ENCODE data around the gene SLC39A11. TPM values are rescaled to one million over a fixed set of nuclear protein-coding genes. Genes with fewer than 3 reads are reported as not detected.

SLC39A11 gene
- total RNA-seq, 4 donors from 2014 or later, result 55.1 to 123 (median 97.0) TPM

GRCh38 chr17:72816406-72816805, 276.1 kb downstream of the SLC39A11 start:
- no peak for DNase-seq
- H3K36me3 ChIP-seq, result no peaks in the 10 kb centered on the region
- no peak overlapping the region for H3K27ac ChIP-seq
- H3K4me1 ChIP-seq, result no peaks in the 10 kb centered on the region
- H3K4me3 ChIP-seq (replicated peaks in 1 of 3), result no peak overlapping the region
- TF ChIP-seq, protein P1, sequence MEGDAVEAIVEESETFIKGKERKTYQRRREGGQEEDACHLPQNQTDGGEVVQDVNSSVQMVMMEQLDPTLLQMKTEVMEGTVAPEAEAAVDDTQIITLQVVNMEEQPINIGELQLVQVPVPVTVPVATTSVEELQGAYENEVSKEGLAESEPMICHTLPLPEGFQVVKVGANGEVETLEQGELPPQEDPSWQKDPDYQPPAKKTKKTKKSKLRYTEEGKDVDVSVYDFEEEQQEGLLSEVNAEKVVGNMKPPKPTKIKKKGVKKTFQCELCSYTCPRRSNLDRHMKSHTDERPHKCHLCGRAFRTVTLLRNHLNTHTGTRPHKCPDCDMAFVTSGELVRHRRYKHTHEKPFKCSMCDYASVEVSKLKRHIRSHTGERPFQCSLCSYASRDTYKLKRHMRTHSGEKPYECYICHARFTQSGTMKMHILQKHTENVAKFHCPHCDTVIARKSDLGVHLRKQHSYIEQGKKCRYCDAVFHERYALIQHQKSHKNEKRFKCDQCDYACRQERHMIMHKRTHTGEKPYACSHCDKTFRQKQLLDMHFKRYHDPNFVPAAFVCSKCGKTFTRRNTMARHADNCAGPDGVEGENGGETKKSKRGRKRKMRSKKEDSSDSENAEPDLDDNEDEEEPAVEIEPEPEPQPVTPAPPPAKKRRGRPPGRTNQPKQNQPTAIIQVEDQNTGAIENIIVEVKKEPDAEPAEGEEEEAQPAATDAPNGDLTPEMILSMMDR (IDR thresholded peaks at IDR 0.05), result no peak
- no peak for TF ChIP-seq POLR2A (IDR thresholded peaks at IDR 0.05)
- intact Hi-C loops (cut with DNase I), result no loop called here
- WGBS, 2 donors, result 74 to 76% methylated on average over 7 of the region's 7 CpGs
- no peaks in the 10 kb centered on the region for H3K27me3 ChIP-seq
- no peaks in the 10 kb centered on the region for H3K9me3 ChIP-seq

DNA sequence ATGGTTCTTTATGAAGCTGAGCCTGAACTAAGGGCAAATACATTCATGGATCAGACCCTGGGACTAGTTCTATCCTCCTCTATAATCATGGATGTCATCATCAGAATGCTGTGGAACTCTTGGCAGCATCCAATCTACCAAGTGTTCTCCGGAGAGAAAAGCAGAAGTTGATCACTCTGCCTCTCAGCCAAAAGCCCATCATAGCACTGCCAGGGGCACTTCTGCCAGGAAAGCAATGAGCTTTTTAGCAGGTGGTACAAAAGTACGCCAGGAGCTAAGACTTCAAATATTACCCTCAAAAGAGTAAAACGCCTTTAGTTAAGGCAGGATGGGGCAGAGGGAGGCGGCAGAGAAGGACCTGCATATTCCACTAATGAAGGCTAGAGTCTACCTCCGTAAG, 279.0 kb downstream of the SLC39A11 start:
- DNase-seq, result no peak
- intact Hi-C loops (cut with DNase I), result no loop called here
- no peaks in the 10 kb centered on the region for H3K27me3 ChIP-seq
- TF ChIP-seq, protein P1 (IDR thresholded peaks at IDR 0.05), result no peak
- TF ChIP-seq POLR2A (IDR thresholded peaks at IDR 0.05), result no peak
- no peaks in the 10 kb centered on the region for H3K9me3 ChIP-seq
- H3K4me3 ChIP-seq (replicated peaks in 1 of 3), result no peak overlapping the region
- H3K27ac ChIP-seq, result no peak overlapping the region
- 94 to 98% methylated on average over 5 of the region's 5 CpGs for WGBS, 2 donors
- H3K36me3 ChIP-seq, result no peaks in the 10 kb centered on the region
- no peaks in the 10 kb centered on the region for H3K4me1 ChIP-seq

DNA sequence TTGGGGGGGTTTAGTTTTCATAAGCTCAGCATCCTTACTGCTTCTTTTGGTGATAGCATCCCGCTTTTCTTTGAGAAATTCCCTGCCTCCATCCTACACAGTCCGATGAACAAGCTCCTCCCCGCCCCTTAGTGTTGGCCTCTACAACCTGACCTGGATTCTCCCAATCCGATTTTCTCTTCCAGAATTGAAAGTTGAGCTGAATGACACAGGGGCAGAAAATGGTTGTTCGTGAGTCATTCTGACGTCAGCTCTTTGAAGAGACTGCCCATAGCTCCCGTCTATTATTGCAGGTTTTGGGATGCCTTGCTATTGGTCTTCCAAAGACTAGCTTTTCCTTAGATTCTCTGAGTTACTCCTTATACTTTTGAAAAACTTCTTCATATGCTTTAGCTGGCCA, 279.7 kb downstream of the SLC39A11 start:
- TF ChIP-seq POLR2A (IDR thresholded peaks at IDR 0.05), result no peak
- TF ChIP-seq, protein P1 (IDR thresholded peaks at IDR 0.05), result no peak
- H3K27ac ChIP-seq, result no peak overlapping the region
- WGBS, 2 donors, result 77 to 93% methylated on average over 7 of the region's 7 CpGs
- H3K36me3 ChIP-seq, result no peaks in the 10 kb centered on the region
- H3K4me1 ChIP-seq, result no peaks in the 10 kb centered on the region
- no peaks in the 10 kb centered on the region for H3K9me3 ChIP-seq
- intact Hi-C loops (cut with DNase I), result no loop called here
- no peak for DNase-seq
- no peaks in the 10 kb centered on the region for H3K27me3 ChIP-seq
- H3K4me3 ChIP-seq (replicated peaks in 1 of 3), result no peak overlapping the region

- H3K4me3 ChIP-seq (replicated peaks in 1 of 3), result no peak overlapping the region
- intact Hi-C loops (cut with DNase I), result no loop called here
- DNase-seq, result no peak
- H3K27ac ChIP-seq, result no peak overlapping the region
- TF ChIP-seq, protein P1 (IDR thresholded peaks at IDR 0.05), result no peak
- TF ChIP-seq POLR2A (IDR thresholded peaks at IDR 0.05), result no peak
- no peaks in the 10 kb centered on the region for H3K4me1 ChIP-seq
- WGBS, 2 donors, result 76 to 90% methylated on average over 3 of the region's 3 CpGs
- H3K9me3 ChIP-seq, result no peaks in the 10 kb centered on the region
- no peaks in the 10 kb centered on the region for H3K36me3 ChIP-seq
- no peaks in the 10 kb centered on the region for H3K27me3 ChIP-seq
Observed at GRCh38 chr17:72811976-72812687, 280.4 kb downstream of the SLC39A11 start.

DNA sequence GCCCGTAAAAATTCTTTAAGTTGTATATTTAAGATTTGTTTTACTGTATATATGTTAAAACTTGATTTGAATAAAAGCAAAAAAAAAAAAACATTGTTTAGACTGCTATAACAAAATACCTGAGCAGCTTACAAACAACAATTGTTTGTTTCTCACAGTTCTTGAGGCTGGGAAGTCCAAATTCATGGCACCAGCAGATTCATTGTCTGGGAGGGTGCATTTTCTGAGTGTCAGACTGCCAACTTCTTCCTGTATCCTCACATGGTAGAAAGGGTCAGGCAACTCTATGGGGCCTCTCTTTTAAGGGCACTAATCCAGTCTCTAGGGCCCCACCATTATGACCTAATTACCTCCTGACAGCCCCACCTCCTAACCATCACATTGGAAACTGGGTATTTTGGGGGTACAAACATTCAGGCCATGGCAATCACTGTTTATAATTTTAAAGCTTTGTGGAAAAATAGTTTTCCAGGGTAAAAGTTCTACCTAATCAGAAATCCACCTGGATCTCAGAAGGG, 281.4 kb downstream of the SLC39A11 start:
- intact Hi-C loops (cut with DNase I), result no loop called here
- H3K36me3 ChIP-seq, result no peaks in the 10 kb centered on the region

More for the DNA sequence above, 281.4 kb downstream of the SLC39A11 start:
- TF ChIP-seq POLR2A (IDR thresholded peaks at IDR 0.05), result no peak
- TF ChIP-seq, protein P1 (IDR thresholded peaks at IDR 0.05), result no peak
- Histone ChIP-seq H3K9me3 (no peaks in the 10 kb centered on the region), H3K27me3 (no peaks in the 10 kb centered on the region), H3K4me3 (replicated peaks in 1 of 3) (no peak overlapping the region), H3K27ac (no peak overlapping the region), H3K4me1 (no peaks in the 10 kb centered on the region)
- WGBS, 2 donors, result 97 to 100% methylated on average over 1 of the region's 1 CpG
- no peak for DNase-seq

Data from thyroid gland (tissue), 4 donors.